Skeletal muscle cell (primary cell): ENCODE measurements around the gene GSK3B.

Experiments
- DNase-seq: peaks from one replicate; pipeline ENCODE4 v3.0.0-alpha.2; 2010; ENCODE audit warnings: low read depth
- H3K4me3 ChIP-seq: 2 replicates; pipeline ENCODE4 v1.5.1; 2011; ENCODE audit warnings: low read depth, mild to moderate bottlenecking, control low read depth, low read length, moderate library complexity

The GSK3B gene

GRCh38 chr3:119856695-119857094 lies 237.6 kb downstream of the GSK3B start:
- no peak overlapping the region for H3K4me3 ChIP-seq
- no peak for DNase-seq

GRCh38 chr3:119849126-119849525 lies 245.1 kb downstream of the GSK3B start:
- H3K4me3 ChIP-seq = no peak overlapping the region
- no peak for DNase-seq

GRCh38 chr3:119841808-119842471 lies 252.3 kb downstream of the GSK3B start:
- H3K4me3 ChIP-seq = no peak overlapping the region
- DNase-seq = no peak

GRCh38 chr3:119835556-119835955 lies 258.7 kb downstream of the GSK3B start:
- DNase-seq = no peak
- H3K4me3 ChIP-seq = no peak overlapping the region

- DNase-seq = no peak
- no peak overlapping the region for H3K4me3 ChIP-seq
Observed at GRCh38 chr3:119834754-119835370, 259.4 kb downstream of the GSK3B start.

GRCh38 chr3:119831941-119832371 lies 262.3 kb downstream of the GSK3B start:
- no peak for DNase-seq
- no peak overlapping the region for H3K4me3 ChIP-seq

- DNase-seq = no peak
- H3K4me3 ChIP-seq = no peak overlapping the region
Observed at GRCh38 chr3:119831022-119831421, 263.2 kb downstream of the GSK3B start.

GRCh38 chr3:119829420-119829819 lies 264.8 kb downstream of the GSK3B start:
- no peak for DNase-seq

GRCh38 chr3:119826711-119827608 lies 267.3 kb downstream of the GSK3B start:
- peak; percentile 41 for DNase-seq

More at GRCh38 chr3:119829420-119829819, 264.8 kb downstream of the GSK3B start:
- no peak overlapping the region for H3K4me3 ChIP-seq

GRCh38 chr3:119825820-119826219 lies 268.4 kb downstream of the GSK3B start:
- DNase-seq = no peak
- no peak overlapping the region for H3K4me3 ChIP-seq

More at GRCh38 chr3:119826711-119827608, 267.3 kb downstream of the GSK3B start:
- no peak overlapping the region for H3K4me3 ChIP-seq

GRCh38 chr3:119819806-119820205 lies 274.4 kb downstream of the GSK3B start:
- no peak for DNase-seq
- H3K4me3 ChIP-seq = no peak overlapping the region

- no peak overlapping the region for H3K4me3 ChIP-seq
- no peak for DNase-seq
Observed at GRCh38 chr3:119818937-119819336, 275.3 kb downstream of the GSK3B start.

- H3K4me3 ChIP-seq = no peak overlapping the region
- no peak for DNase-seq
Observed at GRCh38 chr3:119817583-119818363, 276.5 kb downstream of the GSK3B start.

GRCh38 chr3:119817071-119817470 lies 277.2 kb downstream of the GSK3B start:
- no peak overlapping the region for H3K4me3 ChIP-seq
- DNase-seq = no peak

GRCh38 chr3:119815716-119816115 lies 278.5 kb downstream of the GSK3B start:
- no peak overlapping the region for H3K4me3 ChIP-seq
- DNase-seq = no peak

- H3K4me3 ChIP-seq = no peak overlapping the region
- no peak for DNase-seq
Observed at GRCh38 chr3:119812491-119813058, 281.7 kb downstream of the GSK3B start.

- DNase-seq = no peak
Observed at GRCh38 chr3:119810018-119810435, 284.2 kb downstream of the GSK3B start.

GRCh38 chr3:119809249-119810017 lies 284.8 kb downstream of the GSK3B start:
- no peak for DNase-seq

More at GRCh38 chr3:119810018-119810435, 284.2 kb downstream of the GSK3B start:
- peak overlapping the region; percentile 42 for H3K4me3 ChIP-seq

More at GRCh38 chr3:119809249-119810017, 284.8 kb downstream of the GSK3B start:
- peak overlapping the region; percentile 42 for H3K4me3 ChIP-seq
